Keratinocyte (primary cell): ENCODE data around the gene SUN5.

Experiments used
- CTCF ChIP-seq, 3 experiments: IDR thresholded peaks in 1 of 3; conservative IDR thresholded peaks in 1 of 3; optimal IDR thresholded peaks in 1 of 3; 2 replicates in 2 of 3; 3 replicates in 1 of 3; pipeline versions ENCODE3 to v1.5.1; 2011; ENCODE audit warnings: low read length in 3 of 3, mild to moderate bottlenecking in 3 of 3, moderate library complexity in 2 of 3, control low read depth in 1 of 3, inconsistent platforms in 1 of 3; ENCODE audit not compliant: insufficient read depth in 2 of 3; ENCODE audit errors: extremely low read depth in 1 of 3
- EZH2 ChIP-seq: IDR thresholded peaks from one replicate; pipeline ENCODE4 v1.6.1; 2012; ENCODE audit warnings: inconsistent platforms, mild to moderate bottlenecking, low read length, moderate library complexity

- no peak for TF ChIP-seq CTCF (optimal IDR thresholded peaks at IDR 0.05 in 1 of 3, IDR thresholded peaks at IDR 0.05 in 1 of 3, conservative IDR thresholded peaks at IDR 0.05 in 1 of 3; ENCODE audit: extremely low read depth in 1 of 3, insufficient read depth in 2 of 3, low read length in 3 of 3)
- no peak for TF ChIP-seq EZH2
These were observed 25.8 kb upstream of the SUN5 start for GRCh38 chr20:33030076-33030475.
